Effector memory CD8-positive, alpha-beta T cell (primary cell): ENCODE data around the gene ANKK1.
A peak's percentile ranks its signal among the peaks of the same experiment; 100 is the strongest.

ENCODE experiments used
- ATAC-seq: fragments of 150-1000 bp; cut with Tn5 transposase; replicated peaks from 2 replicates; pipeline ENCODE4 v1.10.0; 2021; ENCODE audit warnings: mild to moderate bottlenecking, moderate library complexity
- DNase-seq, 3 experiments: peaks; one replicate each; pipeline ENCODE4 v3.0.0; 2021
- H3K27ac Mint-ChIP-seq, 2 donors: one replicate each; pipeline ENCODE4 v1.8.0; 2022; ENCODE audit warnings: mild to moderate bottlenecking in 2 of 2, mixed read lengths in 2 of 2, moderate library complexity in 2 of 2
- H3K27me3 Mint-ChIP-seq, 2 donors: one replicate each; pipeline ENCODE4 v1.8.0; 2022; ENCODE audit warnings: mixed read lengths in 2 of 2
- H3K36me3 Mint-ChIP-seq: one replicate; pipeline ENCODE4 v1.8.0; 2022; ENCODE audit warnings: mild to moderate bottlenecking, moderate library complexity, mixed read lengths; ENCODE audit not compliant: insufficient read depth
- H3K4me1 Mint-ChIP-seq, 2 donors: one replicate each; pipeline ENCODE4 v1.8.0; 2022; ENCODE audit warnings: low read depth in 2 of 2, mixed read lengths in 2 of 2
- H3K4me3 Mint-ChIP-seq, 2 donors: one replicate each; pipeline ENCODE4 v1.8.0; 2022; ENCODE audit warnings: mild to moderate bottlenecking in 2 of 2, mixed read lengths in 2 of 2, moderate library complexity in 2 of 2
- H3K9me3 Mint-ChIP-seq, 2 donors: one replicate each; pipeline ENCODE4 v1.8.0; 2022; ENCODE audit warnings: mixed read lengths in 2 of 2
- total RNA-seq, 9 experiments: gene quantifications; one replicate each; lab custom pipeline; 2026; lab: John Stamatoyannopoulos, UW

ANKK1 gene
- 0.12 to 5.9 (median 0.51) reads per million in 9 experiments for total RNA-seq

GRCh38 chr11:113387605-113388211 lies at the start of gene ANKK1:
Gene ANKK1 (plus strand): TSS chr11:113387779. CDS start chr11:113387885, 106 bp downstream.
- H3K27ac Mint-ChIP-seq = no peak within 1 kb of the TSS
- no peak within 1 kb of the TSS for H3K4me3 Mint-ChIP-seq
- no peaks in the 10 kb centered on the region for H3K36me3 Mint-ChIP-seq
- no peaks in the 10 kb centered on the region for H3K4me1 Mint-ChIP-seq
- peaks cover 0 to 5% of the 10 kb centered on the region in 2 donors for H3K27me3 Mint-ChIP-seq
- DNase-seq (no peak), ATAC-seq (no peak)
- no peaks in the 10 kb centered on the region for H3K9me3 Mint-ChIP-seq

- H3K36me3 Mint-ChIP-seq = peaks cover 12% of the 10 kb centered on the region
- H3K27ac Mint-ChIP-seq = no peak overlapping the region
- DNase-seq = no peak
- H3K4me1 Mint-ChIP-seq = no peaks in the 10 kb centered on the region
- H3K27me3 Mint-ChIP-seq = no peaks in the 10 kb centered on the region
- no peaks in the 10 kb centered on the region for H3K9me3 Mint-ChIP-seq
- no peak for ATAC-seq
- no peak overlapping the region for H3K4me3 Mint-ChIP-seq
Measured at GRCh38 chr11:113338730-113339129, 48.8 kb upstream of the ANKK1 start.

GRCh38 chr11:113339929-113340589 lies 47.5 kb upstream of the ANKK1 start:
- no peak for DNase-seq
- Mint-ChIP-seq H3K36me3 (peaks cover 12% of the 10 kb centered on the region), H3K9me3 (no peaks in the 10 kb centered on the region), H3K4me3 (no peak overlapping the region), H3K27ac (no peak overlapping the region), H3K27me3 (no peaks in the 10 kb centered on the region), H3K4me1 (no peaks in the 10 kb centered on the region)
- no peak for ATAC-seq

- Mint-ChIP-seq H3K4me1 (no peaks in the 10 kb centered on the region), H3K4me3 (no peak overlapping the region), H3K27me3 (no peaks in the 10 kb centered on the region), H3K27ac (no peak overlapping the region), H3K9me3 (no peaks in the 10 kb centered on the region), H3K36me3 (peaks cover 8% of the 10 kb centered on the region)
- DNase-seq = no peak
- no peak for ATAC-seq
Measured at GRCh38 chr11:113341388-113342165, 46.0 kb upstream of the ANKK1 start.

GRCh38 chr11:113345978-113346377 lies 41.6 kb upstream of the ANKK1 start:
- Mint-ChIP-seq H3K9me3 (no peaks in the 10 kb centered on the region), H3K36me3 (peaks cover 5% of the 10 kb centered on the region), H3K4me1 (no peaks in the 10 kb centered on the region), H3K27ac (no peak overlapping the region), H3K27me3 (no peaks in the 10 kb centered on the region), H3K4me3 (no peak overlapping the region)
- DNase-seq (no peak), ATAC-seq (no peak)

GRCh38 chr11:113349528-113349927 lies 38.1 kb upstream of the ANKK1 start:
- Mint-ChIP-seq H3K4me3 (no peak overlapping the region), H3K9me3 (no peaks in the 10 kb centered on the region), H3K27me3 (no peaks in the 10 kb centered on the region), H3K27ac (peak overlapping the region in 1 of 2 donors; percentile 21), H3K4me1 (peaks cover 2 to 4% of the 10 kb centered on the region in 2 donors), H3K36me3 (peaks cover 3% of the 10 kb centered on the region)
- DNase-seq = no peak
- no peak for ATAC-seq

- peaks cover 5% of the 10 kb centered on the region for H3K36me3 Mint-ChIP-seq
- H3K9me3 Mint-ChIP-seq = peaks cover 0 to 6% of the 10 kb centered on the region in 2 donors
- no peak overlapping the region for H3K4me3 Mint-ChIP-seq
- DNase-seq (no peak), ATAC-seq (no peak)
- H3K27me3 Mint-ChIP-seq = no peaks in the 10 kb centered on the region
- H3K27ac Mint-ChIP-seq = no peak overlapping the region
- peaks cover 2 to 4% of the 10 kb centered on the region in 2 donors for H3K4me1 Mint-ChIP-seq
Measured at GRCh38 chr11:113350336-113351067, 37.1 kb upstream of the ANKK1 start.

- peaks cover under 1 to 11% of the 10 kb centered on the region in 2 donors for H3K9me3 Mint-ChIP-seq
- H3K36me3 Mint-ChIP-seq = peaks cover 10% of the 10 kb centered on the region
- no peak overlapping the region for H3K4me3 Mint-ChIP-seq
- ATAC-seq (no peak), DNase-seq (no peak)
- H3K27me3 Mint-ChIP-seq = no peaks in the 10 kb centered on the region
- H3K27ac Mint-ChIP-seq = no peak overlapping the region
- H3K4me1 Mint-ChIP-seq = peaks cover 2 to 4% of the 10 kb centered on the region in 2 donors
Measured at GRCh38 chr11:113351068-113351450, 36.5 kb upstream of the ANKK1 start.

- Mint-ChIP-seq H3K36me3 (peaks cover 12% of the 10 kb centered on the region), H3K9me3 (peaks cover 4 to 16% of the 10 kb centered on the region in 2 donors), H3K4me1 (peaks cover 2 to 4% of the 10 kb centered on the region in 2 donors), H3K27ac (no peak overlapping the region), H3K27me3 (no peaks in the 10 kb centered on the region), H3K4me3 (no peak overlapping the region)
- ATAC-seq (no peak), DNase-seq (no peak)
Measured at GRCh38 chr11:113351480-113351879, 36.1 kb upstream of the ANKK1 start.

- ATAC-seq = no peak
- Mint-ChIP-seq H3K27me3 (no peaks in the 10 kb centered on the region), H3K27ac (no peak overlapping the region), H3K4me1 (peaks cover 3 to 8% of the 10 kb centered on the region in 2 donors), H3K9me3 (peaks cover 6 to 23% of the 10 kb centered on the region in 2 donors), H3K4me3 (no peak overlapping the region), H3K36me3 (peaks cover 33% of the 10 kb centered on the region)
- no peak for DNase-seq
Measured at GRCh38 chr11:113356203-113356602, 31.4 kb upstream of the ANKK1 start.

- no peak for DNase-seq
- no peak overlapping the region for H3K4me3 Mint-ChIP-seq
- peaks cover 15 to 24% of the 10 kb centered on the region in 2 donors for H3K4me1 Mint-ChIP-seq
- no peak for ATAC-seq
- no peaks in the 10 kb centered on the region for H3K9me3 Mint-ChIP-seq
- no peaks in the 10 kb centered on the region for H3K27me3 Mint-ChIP-seq
- H3K36me3 Mint-ChIP-seq = peaks cover 32% of the 10 kb centered on the region
- H3K27ac Mint-ChIP-seq = no peak overlapping the region
Measured at GRCh38 chr11:113363406-113363805, 24.2 kb upstream of the ANKK1 start.

GRCh38 chr11:113363996-113364641 lies 23.5 kb upstream of the ANKK1 start:
- DNase-seq (no peak), ATAC-seq (no peak)
- H3K27me3 Mint-ChIP-seq = no peaks in the 10 kb centered on the region
- peaks cover 15 to 24% of the 10 kb centered on the region in 2 donors for H3K4me1 Mint-ChIP-seq
- no peak overlapping the region for H3K27ac Mint-ChIP-seq
- no peaks in the 10 kb centered on the region for H3K9me3 Mint-ChIP-seq
- peaks cover 26% of the 10 kb centered on the region for H3K36me3 Mint-ChIP-seq
- H3K4me3 Mint-ChIP-seq = no peak overlapping the region

- H3K4me1 Mint-ChIP-seq = peaks cover 15 to 24% of the 10 kb centered on the region in 2 donors
- H3K27ac Mint-ChIP-seq = peak overlapping the region; percentile 26 to 86
- H3K36me3 Mint-ChIP-seq = peaks cover 13% of the 10 kb centered on the region
Measured at GRCh38 chr11:113365895-113366294, 21.7 kb upstream of the ANKK1 start.

More at GRCh38 chr11:113365895-113366294, 21.7 kb upstream of the ANKK1 start:
- H3K9me3 Mint-ChIP-seq = no peaks in the 10 kb centered on the region
- H3K27me3 Mint-ChIP-seq = no peaks in the 10 kb centered on the region
- ATAC-seq (peak; percentile 31), DNase-seq (no peak)
- no peak overlapping the region for H3K4me3 Mint-ChIP-seq
